Measurements from ENCODE around the gene REV1.

- TF ChIP-seq POLR2A (IDR thresholded peaks at IDR 0.05) (no peak), CTCF (IDR thresholded peaks at IDR 0.05) (no peak)
Observed at GRCh38 chr2:99365661-99366060, 124.2 kb downstream of the REV1 start.
